Measurements from ENCODE around the gene SLC16A4.

SLC16A4 gene

DNA sequence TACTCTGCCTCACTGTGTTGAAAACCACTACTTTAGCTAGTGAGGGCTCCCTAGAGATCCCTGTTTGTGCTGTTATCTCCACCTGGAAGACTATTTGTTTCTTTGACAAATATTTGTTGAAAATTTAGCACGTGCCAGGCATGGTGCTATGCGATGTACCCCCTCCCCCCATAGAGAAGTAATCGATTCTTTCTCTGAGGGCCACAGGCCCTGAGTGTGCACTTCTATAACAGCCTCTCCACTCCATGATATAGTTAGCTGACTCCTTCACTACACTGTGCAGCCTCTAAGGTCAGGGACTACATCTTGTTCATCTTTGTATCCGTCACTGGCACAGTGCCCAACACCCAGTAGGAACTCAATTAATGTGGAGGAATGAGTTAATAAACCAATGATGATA, 69.0 kb downstream of the SLC16A4 start:
- no peak for DNase-seq

DNA sequence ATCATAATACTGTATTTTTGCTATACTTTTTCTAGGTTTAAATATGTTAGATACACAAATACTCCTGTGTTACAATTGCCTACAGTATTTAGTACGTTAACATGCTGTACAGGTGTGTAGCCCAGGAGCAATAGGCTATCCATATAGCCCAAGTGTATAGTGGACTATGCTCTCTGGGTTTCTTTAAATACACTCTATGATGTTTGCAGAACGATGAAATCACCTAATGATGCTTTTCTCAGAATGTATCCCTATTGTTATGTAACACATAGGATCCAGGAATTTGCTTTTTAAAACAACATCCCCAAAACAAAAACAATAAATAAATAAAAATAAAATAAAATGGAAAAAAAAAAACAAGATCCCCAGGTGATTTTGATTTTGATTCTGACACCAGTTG, 69.8 kb downstream of the SLC16A4 start:
- no peak for DNase-seq

DNA sequence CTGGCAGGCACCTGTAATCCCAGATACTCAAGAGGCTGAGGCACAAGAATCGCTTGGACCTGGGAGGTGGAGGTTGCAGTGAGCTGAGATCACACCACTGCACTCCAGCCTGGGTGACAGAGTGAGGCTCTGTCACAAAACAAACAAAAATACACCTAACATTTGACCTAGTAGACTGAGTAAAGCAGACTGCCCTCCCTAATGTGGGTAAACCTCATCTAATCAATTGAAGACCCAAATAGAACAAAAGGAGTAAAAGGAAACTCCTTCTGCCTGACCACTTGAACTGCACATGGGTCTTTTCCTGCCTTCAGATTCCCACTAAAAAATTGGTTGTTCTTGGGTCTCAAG, 70.7 kb downstream of the SLC16A4 start:
- no peak for DNase-seq

DNA sequence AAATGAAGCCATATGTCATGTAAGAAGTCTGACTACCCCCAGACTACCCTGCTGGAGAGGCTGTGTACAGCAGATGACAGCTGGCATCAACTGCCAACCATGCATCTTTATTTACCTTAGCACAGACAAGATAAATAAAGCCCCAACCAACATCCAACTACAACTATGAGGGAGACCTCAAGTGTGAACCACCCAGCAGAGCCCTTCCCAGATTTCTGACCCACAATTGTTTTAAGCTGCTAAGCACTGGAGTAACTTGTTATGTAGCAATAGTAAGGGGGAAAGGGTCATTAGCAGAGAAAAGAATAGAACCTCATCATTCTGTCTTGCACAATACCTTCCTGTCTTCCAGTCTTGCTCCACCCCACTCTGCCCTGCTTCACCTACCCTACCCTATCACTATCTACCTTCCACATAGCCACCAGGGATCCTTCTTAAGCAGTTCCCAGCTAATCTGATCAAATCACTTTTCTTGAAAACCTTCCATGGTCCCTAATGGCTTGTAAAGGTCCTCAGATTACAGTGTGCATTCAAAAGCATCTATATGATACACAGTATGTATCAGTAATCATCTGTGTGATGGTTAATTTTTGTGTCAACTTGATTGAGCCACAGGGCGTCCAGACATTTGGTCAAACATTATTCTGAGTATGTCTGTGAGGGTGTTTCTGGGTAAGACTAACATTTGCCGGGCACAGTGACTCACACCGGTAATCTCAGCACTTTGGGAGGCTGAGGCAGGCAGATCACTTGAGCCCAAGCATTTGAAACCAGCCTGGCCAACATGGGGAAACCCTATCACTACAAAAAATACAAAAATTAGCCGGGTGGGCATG, 71.3 kb downstream of the SLC16A4 start:
- no peak for DNase-seq

DNA sequence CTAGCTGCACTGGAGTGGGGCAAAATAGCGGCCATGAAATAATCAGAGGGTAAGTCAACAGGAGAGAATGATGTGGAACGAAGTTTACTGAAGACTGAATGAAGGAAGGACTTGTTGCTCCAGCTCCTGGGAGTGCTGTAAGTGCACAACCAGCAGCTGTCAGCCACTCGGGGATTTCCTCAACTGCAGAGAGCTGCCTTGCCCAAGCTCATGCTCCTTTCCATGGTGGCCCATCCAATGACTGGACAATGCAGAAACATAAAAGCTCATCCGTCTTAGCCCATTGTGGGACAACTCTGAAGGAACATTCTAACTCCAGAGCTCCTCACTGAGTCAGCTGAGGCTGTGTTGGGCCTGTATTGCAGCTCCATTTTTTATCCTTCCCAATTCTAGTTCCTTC, 72.8 kb downstream of the SLC16A4 start:
- DNase-seq = no peak

DNA sequence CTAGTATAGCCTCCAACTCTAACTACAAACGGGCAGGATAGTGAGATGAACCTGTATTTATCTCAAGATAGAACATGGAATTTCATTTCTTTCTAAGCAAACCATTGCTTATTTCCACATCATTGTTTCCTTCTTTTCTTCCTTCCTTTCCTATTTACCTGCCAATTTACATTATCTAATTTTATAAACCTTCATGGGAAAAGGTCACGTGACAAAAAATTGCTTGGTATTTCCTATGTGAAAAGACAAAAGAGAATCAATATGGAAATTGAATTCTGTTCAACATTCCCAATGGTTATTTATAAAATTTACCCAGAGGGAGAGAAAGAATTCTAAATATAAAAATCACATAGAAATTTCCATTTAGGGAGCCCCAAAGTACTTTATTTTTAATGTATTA, 74.1 kb downstream of the SLC16A4 start:
- no peak for DNase-seq
